Activated T-helper 1 cell treated with anti-CD3 and anti-CD28 coated beads, Interleukin-2, amount 50 U/mL, for 16 hours (primary cell): ENCODE measurements around the gene NUDT4.
"Not testable (repeated sequence)": the region's sequence is repeated elsewhere in the genome, so short reads cannot be mapped to it uniquely, and the experiment has no call there.

ENCODE experiments used
- DNase-seq, 2 donors: peaks; one replicate each; pipeline ENCODE4 v3.0.0-alpha.2; 2020; ENCODE audit warnings: low read depth in 1 of 2, low spot score in 1 of 2

The NUDT4 gene

DNA sequence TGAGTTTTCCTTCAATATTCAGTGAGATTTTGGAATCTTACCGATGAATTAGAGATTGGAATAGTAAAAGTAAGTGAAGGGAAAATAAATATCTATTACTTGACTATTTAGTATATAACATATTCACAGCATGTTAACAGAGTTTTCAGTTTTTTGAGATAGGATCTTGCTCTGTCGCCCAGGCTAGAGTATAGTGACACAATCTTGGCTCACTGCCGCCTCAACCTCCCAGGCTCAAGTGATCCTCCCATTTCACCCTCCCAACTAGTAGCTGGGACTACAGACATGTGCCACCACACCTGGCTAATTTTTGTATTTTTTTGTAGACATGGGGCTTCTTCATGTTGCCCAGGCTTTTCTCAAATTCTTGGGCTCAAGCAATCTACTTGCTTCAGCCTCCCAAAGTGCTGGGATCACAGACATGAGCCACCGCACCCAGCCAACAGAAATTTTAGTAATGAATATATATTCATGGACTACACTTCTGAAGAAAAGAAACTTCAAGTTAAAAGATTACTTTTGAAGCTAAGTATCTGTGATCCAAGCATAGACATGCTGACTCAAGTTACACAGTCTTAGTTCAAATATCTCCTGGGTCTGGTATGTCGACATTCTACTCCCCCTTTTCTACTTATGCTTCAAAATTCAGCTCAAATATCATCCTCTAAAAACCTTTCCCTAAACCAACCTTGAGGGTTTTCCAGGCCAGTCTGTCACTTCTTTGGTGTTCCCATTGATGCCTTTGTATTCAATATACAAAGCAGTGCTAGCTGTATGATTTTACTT, 50.2 kb downstream of the NUDT4 start:
- no peak for DNase-seq

DNA sequence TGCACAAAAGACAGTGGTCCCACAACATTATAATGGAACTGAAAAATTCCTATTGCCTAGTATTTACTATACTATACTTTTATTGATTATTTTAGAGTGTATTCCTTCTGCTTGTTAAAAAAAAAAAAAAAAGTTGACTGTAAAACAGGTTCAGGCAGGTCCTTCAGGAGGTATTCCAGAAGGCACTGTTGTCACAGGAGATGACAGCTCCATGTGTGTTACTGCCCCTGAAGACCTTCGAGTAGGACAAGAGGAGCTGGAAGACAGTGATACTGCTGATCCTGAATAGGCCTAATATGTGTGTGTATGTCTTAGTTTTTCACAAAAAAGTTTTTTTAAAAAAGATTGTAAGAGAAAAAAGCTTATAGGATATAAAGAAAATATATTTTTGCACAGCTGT, 51.7 kb downstream of the NUDT4 start:
- no peak for DNase-seq

DNA sequence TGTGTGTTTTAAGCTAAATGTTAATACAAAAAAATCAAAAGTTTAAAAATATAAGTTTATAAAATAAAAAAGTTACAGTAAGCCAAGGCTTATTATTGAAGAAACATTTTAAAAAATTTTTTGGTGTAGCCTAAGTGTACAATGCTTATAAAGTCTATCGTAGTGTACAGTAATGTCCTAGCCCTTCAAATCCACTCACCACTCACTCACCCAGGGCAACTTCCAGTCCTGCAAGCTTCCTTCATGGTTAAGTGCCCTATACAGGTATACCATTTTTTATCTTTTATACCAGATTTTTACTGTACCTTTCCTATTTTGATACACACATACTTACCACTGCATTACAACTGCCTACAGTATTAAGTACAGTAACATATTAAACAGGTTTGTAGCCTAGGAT, 52.1 kb downstream of the NUDT4 start:
- DNase-seq, result no peak

DNA sequence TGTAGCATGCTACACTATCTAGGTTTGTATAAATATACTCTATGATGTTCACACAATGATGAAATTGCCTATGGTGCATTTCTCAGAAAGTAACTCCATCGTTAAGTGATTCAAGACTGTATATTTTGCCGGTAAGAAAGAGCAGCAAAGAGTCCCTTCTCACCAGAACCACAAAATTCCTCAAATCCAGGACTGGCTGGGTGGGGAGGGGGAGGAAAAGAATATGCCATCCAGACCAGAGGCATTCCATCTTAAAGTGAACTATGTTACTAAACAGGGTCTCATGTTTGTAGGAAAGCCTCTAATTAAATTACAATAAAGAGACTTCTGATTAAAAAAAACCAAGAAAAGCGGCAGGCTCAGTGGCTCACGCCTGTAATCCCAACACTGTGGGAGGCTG, 52.6 kb downstream of the NUDT4 start:
- DNase-seq, result no peak

DNA sequence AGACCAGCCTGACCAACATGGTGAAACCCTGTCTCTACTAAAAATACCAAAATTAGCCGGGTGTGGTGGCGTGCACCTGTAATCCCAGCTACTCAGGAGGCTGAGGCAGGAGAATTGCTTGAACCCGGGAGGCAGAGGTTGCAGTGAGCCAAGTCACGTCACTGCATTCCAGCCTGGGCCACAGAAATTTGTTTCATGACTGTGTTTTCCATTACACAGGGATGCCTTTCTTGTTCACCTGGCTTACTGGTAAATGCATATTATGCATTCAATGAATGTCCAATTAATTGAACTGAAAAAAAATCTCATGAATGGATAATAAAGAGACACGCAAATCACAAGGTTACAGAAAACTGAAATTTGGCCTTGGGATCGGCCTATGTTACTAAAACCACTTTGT, 54.3 kb downstream of the NUDT4 start:
- DNase-seq, result not testable (repeated sequence)

DNA sequence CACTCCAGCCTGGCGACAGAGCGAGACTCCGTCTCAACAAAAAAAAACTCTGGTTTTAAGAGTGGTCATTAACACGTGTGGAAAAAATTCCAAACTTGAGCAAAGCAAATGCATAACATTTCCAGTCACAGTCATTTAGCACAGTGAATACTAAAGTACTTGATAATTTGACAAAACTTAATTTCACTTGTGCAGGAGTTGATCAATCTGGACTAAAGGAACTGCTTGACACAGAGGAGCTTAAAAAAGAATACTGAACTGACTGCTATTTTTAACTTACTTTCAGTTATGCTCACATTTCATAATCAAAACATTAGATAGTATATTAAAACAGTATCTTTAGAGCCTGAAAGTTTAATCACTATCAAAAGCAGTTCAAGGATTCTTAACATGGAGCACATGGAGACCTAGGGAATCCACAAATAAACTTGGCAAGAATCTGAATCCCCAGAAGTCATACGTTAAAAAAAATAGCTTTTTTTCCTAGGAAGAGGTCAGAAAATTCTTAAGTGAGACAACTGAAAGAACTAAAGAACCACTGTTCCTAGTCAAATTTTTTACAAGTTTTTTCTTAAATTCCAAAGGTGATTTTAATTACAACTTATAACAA, 56.6 kb downstream of the NUDT4 start:
- no peak for DNase-seq

DNA sequence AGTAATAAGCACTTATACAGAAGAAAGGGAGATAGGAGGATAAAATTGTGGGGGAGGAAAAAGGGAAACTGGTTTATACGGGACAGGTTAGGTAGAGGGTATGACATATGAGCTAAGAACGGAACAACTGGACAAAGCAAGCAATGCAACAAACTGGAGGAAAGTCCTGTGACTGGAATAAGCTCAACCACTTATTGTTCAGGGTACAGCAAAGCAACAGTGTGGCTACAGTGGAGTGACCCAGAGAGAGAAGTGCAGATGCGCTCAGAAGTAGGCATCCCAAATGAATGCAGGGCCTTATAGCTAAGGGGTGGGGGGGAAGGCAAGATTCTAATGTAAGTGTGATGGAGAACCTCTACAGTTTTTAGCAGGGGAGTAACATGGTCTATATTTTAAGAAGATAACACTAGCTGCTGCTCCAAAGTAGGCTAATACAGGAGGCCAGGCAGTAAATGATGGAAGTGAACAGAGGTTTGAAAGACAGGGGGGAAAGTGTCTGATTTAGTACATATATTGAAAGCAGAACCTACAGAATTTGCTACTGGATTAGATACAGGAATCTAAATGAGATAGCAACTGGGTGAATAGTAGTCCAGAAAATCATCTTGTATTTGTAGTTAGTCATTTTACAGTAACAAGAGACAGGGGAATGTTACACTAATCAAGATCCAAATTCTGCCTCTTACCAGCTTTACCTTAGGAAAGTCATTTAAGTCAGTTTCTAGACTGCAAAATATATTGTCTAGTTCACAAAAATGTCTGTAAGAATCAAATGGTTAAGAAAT, 60.7 kb downstream of the NUDT4 start:
- DNase-seq, result no peak

DNA sequence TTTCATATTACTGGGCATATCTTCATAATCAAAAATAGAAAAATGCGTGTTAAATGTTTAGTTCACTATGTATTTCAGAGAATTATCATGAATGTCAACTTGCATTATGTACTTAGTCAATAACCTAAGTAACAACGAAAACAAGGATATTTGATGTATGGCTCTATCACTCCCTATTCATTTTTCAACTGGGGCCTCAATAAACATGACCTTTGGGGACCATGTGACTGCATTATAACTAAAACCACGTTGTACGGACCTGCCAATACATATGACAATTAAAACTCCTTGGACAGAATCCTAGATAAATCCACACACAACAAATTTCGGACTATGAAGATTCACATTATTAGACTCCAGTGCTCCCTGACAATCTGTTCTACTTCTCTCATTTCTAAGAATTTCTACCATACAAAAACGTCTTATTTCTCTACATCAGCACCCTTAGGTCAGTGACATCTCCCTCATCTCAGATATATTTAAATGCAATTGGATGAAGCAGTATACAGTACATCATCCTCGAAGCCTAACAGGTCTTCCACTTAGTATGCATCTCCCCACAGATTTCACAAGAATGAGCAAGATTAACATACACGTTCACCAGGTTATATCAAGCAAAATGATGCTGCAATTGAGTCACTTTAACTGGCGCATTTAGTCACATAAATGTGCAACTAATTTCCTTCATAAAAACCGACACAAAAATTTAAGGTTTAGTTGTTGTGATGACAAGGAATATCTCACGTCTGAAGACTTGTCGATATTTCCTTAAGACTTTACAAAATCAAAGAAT, 62.5 kb downstream of the NUDT4 start:
- DNase-seq, result no peak

DNA sequence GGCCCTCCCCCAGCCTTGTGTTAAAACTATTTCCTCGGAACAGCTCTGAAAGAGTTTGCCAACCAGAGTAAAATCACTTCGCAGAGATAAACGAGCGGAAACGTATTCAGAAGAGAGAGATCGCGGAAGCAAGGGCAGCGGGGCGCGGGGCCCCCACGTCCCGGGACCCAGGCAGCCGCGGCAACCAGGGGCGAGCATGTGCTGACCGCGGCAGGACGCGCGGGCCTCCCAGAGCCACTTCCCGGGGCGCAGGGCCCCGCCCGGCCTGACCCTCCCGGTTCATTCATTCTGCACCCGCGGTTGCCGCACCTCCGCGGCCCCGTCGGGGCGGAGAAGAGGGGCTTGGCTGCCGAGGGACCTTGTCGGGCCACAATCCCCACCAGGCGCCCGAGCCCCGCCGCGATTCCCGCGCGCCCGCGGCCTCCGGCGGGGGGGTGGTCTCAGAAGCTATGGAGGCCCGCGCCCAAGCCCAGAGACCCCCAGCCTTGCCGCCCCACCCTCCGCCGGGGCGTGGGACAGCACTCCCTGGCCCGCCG, 63.4 kb downstream of the NUDT4 start:
- peak in 1 of 2 donors; percentile 18 for DNase-seq

DNA sequence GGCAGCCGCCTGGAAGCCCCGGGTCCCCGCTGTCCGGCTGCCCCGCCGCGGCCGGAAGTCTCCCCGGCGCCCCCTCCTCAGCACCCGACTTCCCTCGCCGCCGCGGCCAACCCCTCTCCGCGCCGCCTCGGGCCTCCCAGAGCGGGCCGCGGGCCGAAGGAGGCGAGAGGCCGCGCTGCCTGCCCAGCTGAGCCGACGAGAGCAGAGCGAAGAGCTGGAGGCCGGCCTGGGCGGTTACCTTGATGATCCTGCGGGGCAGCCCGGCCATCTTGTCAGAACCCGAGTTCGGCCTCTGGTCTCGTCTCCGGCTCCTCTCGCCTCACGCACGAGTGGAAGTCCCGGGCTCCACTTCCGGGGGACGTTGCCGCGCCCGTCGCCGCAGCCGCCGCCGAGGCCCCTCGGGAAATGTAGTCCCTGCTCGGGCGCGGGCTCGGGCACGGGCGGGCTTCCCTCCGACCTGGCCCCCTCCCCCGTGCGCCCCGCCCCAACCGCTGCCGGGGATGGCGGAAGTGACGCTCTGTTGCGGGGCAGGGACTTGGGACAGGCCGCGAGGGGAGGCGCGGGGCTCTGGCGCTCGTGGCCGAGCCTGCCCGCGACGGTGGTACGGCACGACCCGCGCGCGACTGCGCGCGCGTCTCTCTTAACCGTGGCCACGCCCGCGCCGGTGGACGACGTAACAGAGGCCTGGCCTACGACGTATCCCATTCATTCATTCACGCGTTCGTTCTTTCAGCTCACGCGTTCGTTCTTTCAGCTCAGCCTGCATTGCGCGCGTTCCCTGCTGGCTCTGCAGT, 64.1 kb downstream of the NUDT4 start, which contains the start of gene UBE2N:
Gene UBE2N, minus strand, starts transcription at position 331 of the 794 bp plus-strand sequence. Its CDS starts 63 bp downstream, at position 268.
- DNase-seq, result peak; percentile 92 to 97

DNA sequence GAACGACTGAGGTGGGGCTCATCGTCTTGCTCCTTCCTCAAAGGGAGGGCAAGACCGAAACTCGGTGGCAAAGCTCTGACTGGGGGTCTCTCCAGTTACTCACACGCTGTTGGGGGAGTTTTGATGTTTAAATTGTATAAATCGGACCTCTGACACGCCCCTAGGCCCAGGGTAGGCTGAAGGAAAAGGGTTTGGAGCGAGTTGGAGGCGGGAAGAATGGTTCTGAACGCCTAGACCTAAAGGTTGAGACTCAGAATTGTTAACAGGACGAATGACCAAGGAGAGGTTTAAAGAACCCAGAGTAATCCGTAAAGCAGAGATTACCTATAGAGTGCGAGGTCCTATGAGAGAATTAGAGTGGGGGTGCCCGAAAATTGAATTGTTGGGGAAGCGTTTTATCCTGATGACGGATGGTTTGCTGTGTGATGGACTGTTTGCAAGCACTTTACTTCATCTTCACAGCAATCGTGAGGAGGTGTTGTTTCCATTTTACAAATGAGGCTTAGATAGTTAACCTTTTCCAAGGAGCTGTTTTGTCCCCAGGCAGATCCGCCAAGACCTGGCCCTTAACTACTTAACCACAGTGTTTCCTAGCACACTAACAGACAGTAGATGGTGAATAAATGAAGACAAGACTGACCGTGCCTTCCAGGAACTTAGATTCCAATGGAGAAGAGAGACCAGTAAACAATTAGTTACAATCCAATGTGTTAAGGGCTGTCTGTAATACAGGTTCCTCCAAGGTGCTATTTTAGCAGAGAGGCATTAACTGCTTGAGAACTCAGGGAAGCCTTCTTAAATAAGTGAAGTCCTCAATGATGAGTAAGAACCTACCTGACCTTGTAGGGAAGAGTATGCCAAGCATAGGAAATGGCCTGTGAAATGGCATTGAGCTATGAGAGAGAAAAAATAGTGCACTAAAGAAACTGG, 65.0 kb downstream of the NUDT4 start:
- no peak for DNase-seq

DNA sequence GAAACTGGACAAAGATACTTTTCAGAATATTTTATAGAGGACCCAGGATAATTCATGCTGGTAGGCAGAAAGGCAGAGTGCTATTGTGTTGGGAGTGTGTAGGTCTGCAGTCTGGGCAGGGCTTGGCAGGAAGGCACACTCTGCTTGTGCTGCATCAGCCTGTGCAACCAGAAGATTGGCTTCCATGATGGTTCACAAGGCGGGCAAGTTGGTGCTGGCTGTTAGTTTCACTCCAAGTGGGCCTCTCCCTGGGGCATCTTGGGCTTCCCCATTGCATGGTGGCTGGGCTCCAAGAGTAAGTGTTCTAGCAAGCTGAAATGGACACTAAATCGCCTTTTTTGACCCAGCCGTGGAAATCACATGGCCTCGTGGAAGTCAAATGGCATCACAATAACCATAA, 65.9 kb downstream of the NUDT4 start:
- no peak for DNase-seq

DNA sequence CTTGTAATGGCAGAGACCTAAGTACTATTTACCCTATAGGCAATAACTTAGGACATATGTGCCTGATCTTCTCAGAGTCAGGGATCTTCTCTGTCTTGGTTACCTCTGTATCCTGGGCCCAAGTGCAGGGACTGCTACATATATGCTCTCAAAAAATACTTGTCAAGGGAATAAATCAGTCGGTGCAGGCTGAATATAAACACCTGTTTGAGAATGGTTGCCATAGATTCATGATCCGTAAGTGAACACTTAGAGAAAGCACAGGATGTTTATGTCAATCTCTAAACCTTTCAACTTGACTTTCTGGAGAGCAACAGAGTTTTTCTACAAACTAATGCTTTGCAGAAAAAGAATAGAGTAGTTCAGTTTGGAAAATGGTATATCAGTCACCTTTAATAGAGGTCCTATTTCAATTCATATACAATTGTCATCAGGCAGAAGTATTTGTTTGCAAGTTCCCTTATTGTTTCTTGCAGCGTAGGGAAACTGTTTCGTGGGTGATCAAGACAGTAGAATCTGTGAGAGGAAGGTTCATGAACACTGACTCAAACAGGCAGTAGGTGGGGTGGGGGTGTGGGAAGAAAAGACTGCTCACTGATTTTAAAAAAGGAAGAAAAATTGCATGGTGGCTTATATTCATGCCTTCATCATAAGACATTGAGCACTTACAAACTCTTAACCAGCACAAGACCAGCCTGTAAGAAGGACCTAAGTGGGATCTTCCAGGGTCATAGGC, 70.0 kb downstream of the NUDT4 start:
- no peak for DNase-seq

DNA sequence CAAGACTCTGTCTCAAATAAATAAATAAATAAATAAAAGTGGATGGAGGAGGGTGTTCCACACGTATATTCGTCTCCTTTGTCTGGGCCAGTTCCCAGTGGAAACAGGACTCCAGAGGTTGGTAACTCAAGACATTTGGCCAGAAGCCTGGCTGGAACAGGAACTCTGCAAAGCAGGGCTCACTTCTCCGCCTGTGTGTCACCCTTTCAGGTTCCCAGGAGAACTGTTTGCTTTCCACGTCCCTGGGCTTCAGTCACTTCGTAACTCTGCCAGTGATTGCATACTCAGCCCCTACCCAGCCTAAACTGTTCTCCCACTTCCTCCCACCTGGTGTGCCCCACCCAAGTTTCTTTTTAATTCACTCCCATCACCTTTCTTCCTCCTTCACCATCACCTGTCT, 71.1 kb downstream of the NUDT4 start:
- DNase-seq, result no peak

DNA sequence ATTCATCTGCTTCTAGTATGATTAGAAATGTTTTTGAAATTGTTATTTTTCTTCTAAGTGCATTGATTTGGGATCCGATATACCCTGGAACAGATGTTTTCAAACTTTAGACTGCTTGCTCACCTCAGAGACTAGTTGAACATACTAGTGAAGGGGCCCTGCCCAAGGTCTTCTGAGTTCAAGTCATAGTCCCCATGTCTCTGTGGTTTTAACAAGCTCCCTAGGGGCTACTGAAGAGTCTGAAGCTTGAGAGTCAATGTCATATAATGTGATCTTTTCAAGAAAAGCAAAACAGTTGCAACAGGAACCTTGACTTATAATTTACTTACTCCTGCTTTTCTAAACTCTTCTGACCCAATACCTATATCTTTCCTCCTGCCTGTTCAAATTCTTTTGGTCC, 71.6 kb downstream of the NUDT4 start:
- no peak for DNase-seq

DNA sequence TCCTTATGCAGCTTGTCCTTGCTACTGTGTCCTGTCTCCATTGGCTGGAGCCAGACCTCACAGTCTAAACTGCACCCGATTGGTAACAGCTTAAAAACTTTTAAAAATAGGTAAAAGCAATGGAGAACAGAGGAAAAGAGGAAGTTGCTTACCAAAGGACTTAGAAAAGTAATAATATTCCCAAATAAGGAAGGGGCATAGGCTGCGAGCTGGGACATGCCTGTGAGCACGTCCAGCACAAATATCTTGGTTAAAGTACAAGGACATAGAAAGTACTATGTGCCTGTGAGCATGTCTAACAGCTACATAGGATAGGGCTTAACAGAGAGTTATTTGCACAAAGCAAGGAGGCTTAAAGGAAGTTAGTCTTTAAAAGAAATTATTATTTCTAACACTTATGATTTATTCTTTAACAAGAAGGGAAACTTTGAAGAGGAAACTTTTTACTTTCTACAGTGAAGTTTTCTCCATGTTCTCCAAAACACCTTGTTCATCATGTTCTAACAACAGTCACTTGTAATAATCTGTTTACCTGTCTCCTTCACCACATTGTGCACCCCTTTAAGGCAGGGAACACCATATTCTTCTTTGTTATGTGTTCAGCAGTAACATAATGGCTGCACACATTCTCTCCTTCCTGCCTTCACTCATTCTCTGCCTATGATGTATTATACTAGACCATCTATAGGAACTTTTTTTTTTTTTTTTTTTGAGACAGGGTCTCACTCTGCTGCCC, 73.9 kb downstream of the NUDT4 start:
- no peak for DNase-seq

DNA sequence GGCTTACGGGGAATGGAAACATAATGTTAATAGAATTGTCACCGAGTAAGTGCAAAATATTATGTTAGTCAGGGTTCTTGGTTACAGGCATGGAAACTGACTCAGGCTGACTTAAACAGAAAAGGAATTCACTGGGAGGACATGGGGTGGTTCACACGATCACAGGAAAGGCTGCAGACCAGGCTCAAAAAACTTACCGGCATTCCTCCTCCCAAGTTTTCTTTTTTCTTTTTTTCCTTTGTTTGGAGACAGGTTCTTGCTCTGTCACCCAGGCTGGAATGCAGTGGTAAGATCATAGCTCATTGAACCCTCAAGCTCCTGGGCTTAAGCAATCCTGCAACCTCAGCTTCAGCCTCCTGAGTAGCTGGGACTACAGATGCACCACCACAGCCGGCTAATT, 75.9 kb downstream of the NUDT4 start:
- DNase-seq, result no peak

DNA sequence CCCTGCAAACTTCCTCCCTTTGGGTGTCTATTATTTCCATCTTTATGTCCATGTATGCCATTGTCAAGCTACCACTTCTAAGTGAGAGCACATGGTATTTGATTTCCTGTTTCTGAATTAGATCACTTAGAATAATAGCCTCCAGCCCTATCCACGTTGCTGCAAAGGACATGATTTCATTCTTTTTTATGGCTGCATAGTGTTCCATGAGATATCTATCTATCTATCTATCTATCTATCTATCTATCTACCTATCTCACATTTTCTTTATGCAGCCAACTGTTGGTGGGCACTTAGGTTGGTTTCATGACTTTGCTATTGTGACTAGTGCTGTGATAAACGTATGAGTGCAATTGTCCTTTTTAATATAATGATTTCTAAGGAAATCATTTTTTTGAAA, 78.4 kb downstream of the NUDT4 start:
- no peak for DNase-seq
